Small intestine (tissue), 7 donors: ENCODE data around the gene GAL. TPM values are rescaled to one million over a fixed set of nuclear protein-coding genes. Genes with fewer than 3 reads are reported as not detected.

Experiments
- DNase-seq, 2 donors: peaks; one replicate each; pipeline versions ENCODE4 v3.0.0 to v3.0.0-alpha.2; 2013
- FAIRE-seq: peaks from 2 replicates; lab custom pipeline; 2012; peaks lifted over from hg19 to GRCh38; lab: Jason Lieb, UNC
- H3K27ac ChIP-seq, 3 donors: one replicate each; pipeline ENCODE4 v1.5.1; 2013; ENCODE audit warnings: low read length in 2 of 3, mild to moderate bottlenecking in 2 of 3, control low read depth in 1 of 3, inconsistent platforms in 1 of 3, low read depth in 1 of 3, moderate library complexity in 1 of 3
- H3K27me3 ChIP-seq, 3 donors: one replicate each; pipeline ENCODE4 v1.6.1; 2013; ENCODE audit warnings: low read length in 3 of 3, inconsistent platforms in 1 of 3; ENCODE audit not compliant: control insufficient read depth in 3 of 3, insufficient read depth in 3 of 3
- H3K36me3 ChIP-seq, 3 donors: one replicate each; pipeline ENCODE4 v1.6.1; 2013; ENCODE audit warnings: low read length in 3 of 3, inconsistent platforms in 1 of 3, low read depth in 1 of 3, mild to moderate bottlenecking in 1 of 3, moderate library complexity in 1 of 3; ENCODE audit not compliant: control insufficient read depth in 3 of 3, insufficient read depth in 2 of 3
- H3K4me1 ChIP-seq, 3 donors: one replicate each; pipeline ENCODE4 v1.6.1; 2013; ENCODE audit warnings: low read length in 2 of 3, inconsistent platforms in 1 of 3, low read depth in 1 of 3, mild to moderate bottlenecking in 1 of 3, moderate library complexity in 1 of 3; ENCODE audit not compliant: control insufficient read depth in 3 of 3, insufficient read depth in 2 of 3
- H3K4me3 ChIP-seq, 3 donors: one replicate each; pipeline ENCODE4 v1.5.1; 2013; ENCODE audit warnings: low read length in 3 of 3, control low read depth in 1 of 3, inconsistent platforms in 1 of 3, low read depth in 1 of 3, mild to moderate bottlenecking in 1 of 3, moderate library complexity in 1 of 3
- H3K9me3 ChIP-seq, 2 donors: one replicate each; pipeline ENCODE4 v1.6.1; 2013; ENCODE audit warnings: low read depth in 1 of 2, low read length in 1 of 2; ENCODE audit not compliant: control insufficient read depth in 2 of 2, insufficient read depth in 1 of 2
- WGBS, 3 donors: extraction: QIAGEN DNeasy Blood & Tissue Kit; methylation state at CpG; one replicate each; pipeline ENCODE4 v1.1.7; 2013; 5-methylcytosine and 5-hydroxymethylcytosine counted together
- polyA plus RNA-seq, 4 donors: library from polyadenylated mRNA; stranded (reverse) in 3 of 4; unstranded in 1 of 4; fragments of 200-250 nt in 3 of 4; fragments of 120-200 nt in 1 of 4; gene quantifications; one replicate each; pipeline versions ENCODE4 v1.2.1 to v1.2.3, GENCODE V29; 2013
- donor health status: healthy with polysubstance abuse.
- donor health status: control.
- donor health status: control.
- donor health status: Bipolar disorder and iron deficiency.
- donor health status: healthy.

The GAL gene
- polyA plus RNA-seq, 4 donors, result 3.8 to 11.9 TPM; not detected in 2

GRCh38 chr11:68682531-68682961, 1.8 kb upstream of the GAL start:
- no peaks in the 10 kb centered on the region for H3K36me3 ChIP-seq
- H3K27me3 ChIP-seq, result peaks cover 0 to 40% (median 32%) of the 10 kb centered on the region in 3 donors
- no peak overlapping the region for H3K4me3 ChIP-seq
- H3K9me3 ChIP-seq, result no peaks in the 10 kb centered on the region
- DNase-seq, result no peak
- WGBS, 3 donors, result 36 to 67% (median 66%) methylated on average over 9 of the region's 9 CpGs
- H3K27ac ChIP-seq, result no peak overlapping the region
- no peak for FAIRE-seq
- peaks cover 0 to 5% (median 0%) of the 10 kb centered on the region in 3 donors for H3K4me1 ChIP-seq

- no peaks in the 10 kb centered on the region for H3K36me3 ChIP-seq
- H3K9me3 ChIP-seq, result no peaks in the 10 kb centered on the region
- peaks cover 0 to 40% (median 32%) of the 10 kb centered on the region in 3 donors for H3K27me3 ChIP-seq
- H3K4me3 ChIP-seq, result no peak overlapping the region
- H3K27ac ChIP-seq, result no peak overlapping the region
- 64 to 75% (median 71%) methylated on average over 7 of the region's 7 CpGs for WGBS, 3 donors
- peaks cover 0 to 5% (median 0%) of the 10 kb centered on the region in 3 donors for H3K4me1 ChIP-seq
- DNase-seq, result no peak
- FAIRE-seq, result no peak
Observed at GRCh38 chr11:68683121-68683520, 1.2 kb upstream of the GAL start.

- H3K4me3 ChIP-seq, result no peak overlapping the region
- FAIRE-seq, result no peak
Observed at GRCh38 chr11:68683536-68684384, 584 bp upstream of the GAL start.

GRCh38 chr11:68685656-68686380, 1.5 kb downstream of the GAL start:
- Histone ChIP-seq H3K4me1 (peaks cover 0 to 15% (median 0%) of the 10 kb centered on the region in 3 donors), H3K4me3 (no peak overlapping the region), H3K9me3 (no peaks in the 10 kb centered on the region), H3K27ac (no peak overlapping the region), H3K36me3 (no peaks in the 10 kb centered on the region), H3K27me3 (peaks cover 0 to 40% (median 27%) of the 10 kb centered on the region in 3 donors)
- DNase-seq, result no peak
- no peak for FAIRE-seq
- 90 to 96% (median 93%) methylated on average over 18 of the region's 18 CpGs for WGBS, 3 donors

More at GRCh38 chr11:68683536-68684384, 584 bp upstream of the GAL start:
- no peak for DNase-seq
- no peaks in the 10 kb centered on the region for H3K9me3 ChIP-seq
- WGBS, 3 donors, result 33 to 47% (median 41%) methylated on average over 31 to 37 of the region's 37 CpGs
- peaks cover 0 to 5% (median 0%) of the 10 kb centered on the region in 3 donors for H3K4me1 ChIP-seq
- peaks cover 0 to 40% (median 32%) of the 10 kb centered on the region in 3 donors for H3K27me3 ChIP-seq
- no peak overlapping the region for H3K27ac ChIP-seq
- no peaks in the 10 kb centered on the region for H3K36me3 ChIP-seq

- FAIRE-seq (no peak), DNase-seq (no peak)
- no peak overlapping the region for H3K4me3 ChIP-seq
- no peaks in the 10 kb centered on the region for H3K36me3 ChIP-seq
- whole genome bisulfite sequencing, 3 donors, result 84 to 91% (median 87%) methylated on average over 12 of the region's 12 CpGs
- no peaks in the 10 kb centered on the region for H3K9me3 ChIP-seq
- peaks cover 0 to 40% (median 27%) of the 10 kb centered on the region in 3 donors for H3K27me3 ChIP-seq
- no peak overlapping the region for H3K27ac ChIP-seq
- peaks cover 0 to 15% (median 0%) of the 10 kb centered on the region in 3 donors for H3K4me1 ChIP-seq
Observed at GRCh38 chr11:68686486-68686885, 2.1 kb downstream of the GAL start.

- DNase-seq, result no peak
- H3K27ac ChIP-seq, result no peak overlapping the region
- no peaks in the 10 kb centered on the region for H3K9me3 ChIP-seq
- WGBS, 3 donors, result 64 to 76% (median 73%) methylated on average over 9 of the region's 9 CpGs
- peaks cover 0 to 39% (median 27%) of the 10 kb centered on the region in 3 donors for H3K27me3 ChIP-seq
- H3K36me3 ChIP-seq, result no peaks in the 10 kb centered on the region
- peaks cover 0 to 15% (median 0%) of the 10 kb centered on the region in 3 donors for H3K4me1 ChIP-seq
- no peak overlapping the region for H3K4me3 ChIP-seq
- no peak for FAIRE-seq
Observed at GRCh38 chr11:68687311-68687710, 3.0 kb downstream of the GAL start.

GRCh38 chr11:68687986-68688385, 3.6 kb downstream of the GAL start:
- Histone ChIP-seq H3K27ac (no peak overlapping the region), H3K27me3 (peaks cover 0 to 33% (median 27%) of the 10 kb centered on the region in 3 donors), H3K4me1 (peaks cover 0 to 15% (median 0%) of the 10 kb centered on the region in 3 donors), H3K9me3 (no peaks in the 10 kb centered on the region), H3K36me3 (no peaks in the 10 kb centered on the region), H3K4me3 (no peak overlapping the region)
- WGBS, 3 donors, result 77 to 90% (median 87%) methylated on average over 14 of the region's 14 CpGs
- FAIRE-seq (no peak), DNase-seq (no peak)

- WGBS, 3 donors, result 41 to 75% (median 50%) methylated on average over 12 of the region's 12 CpGs
- Histone ChIP-seq H3K4me3 (no peak overlapping the region), H3K36me3 (no peaks in the 10 kb centered on the region), H3K4me1 (peaks cover 0 to 15% (median 0%) of the 10 kb centered on the region in 3 donors), H3K27ac (no peak overlapping the region), H3K27me3 (peaks cover 0 to 26% (median 24%) of the 10 kb centered on the region in 3 donors), H3K9me3 (no peaks in the 10 kb centered on the region)
- DNase-seq (no peak), FAIRE-seq (no peak)
Observed at GRCh38 chr11:68688881-68689280, 4.5 kb downstream of the GAL start.
